Omental fat pad (tissue), 4 donors: ENCODE measurements around the gene CHST8. TPM values are rescaled to one million over a fixed set of nuclear protein-coding genes. Genes with fewer than 3 reads are reported as not detected.

Source experiments
- ATAC-seq: fragments of 150-250 bp; one replicate; pipeline ENCODE4 v1.9.1; 2016; ENCODE audit warnings: mild to moderate bottlenecking, moderate library complexity; ENCODE audit not compliant: low FRiP score
- DNase-seq: peaks from one replicate; pipeline ENCODE4 v3.0.0-alpha.2; 2019; ENCODE audit warnings: low spot score
- CTCF ChIP-seq, 3 donors: fragments of 450-650 bp; IDR thresholded peaks; one replicate each; pipeline ENCODE4 v1.5.1; 2016 to 2017; ENCODE audit warnings: antibody characterized with exemption in 3 of 3, mild to moderate bottlenecking in 3 of 3, moderate library complexity in 2 of 3
- total RNA-seq, 4 donors: library from RNA; depleted of rRNA; stranded (reverse); fragments of >200 nt; gene quantifications; one replicate each; pipeline ENCODE4 v1.1.0, GENCODE V29; 2016

CHST8 gene
- total RNA-seq, 4 donors from 2014 or later: 1.3 to 4.8 (median 1.4) TPM; not detected in 1

DNA sequence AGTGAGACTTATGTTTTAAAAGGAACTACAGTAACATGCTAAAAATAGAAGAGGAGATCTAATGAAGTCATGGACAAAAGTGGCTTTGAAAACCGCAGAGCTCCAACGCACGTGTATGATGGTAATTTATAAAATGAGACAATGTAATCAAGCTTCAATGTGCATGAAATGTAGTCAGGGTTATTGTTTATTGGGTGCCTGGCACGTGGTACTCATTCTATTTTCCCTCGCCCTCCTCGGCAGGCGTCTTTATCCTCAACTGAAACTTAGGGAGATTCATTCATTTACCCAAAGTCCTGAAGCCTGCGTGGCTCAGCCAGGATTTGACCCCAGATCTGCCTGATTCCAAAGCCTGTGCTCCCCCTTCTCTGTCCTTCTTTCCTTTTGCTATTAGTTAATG, 79.8 kb downstream of the CHST8 start:
- TF ChIP-seq CTCF (IDR thresholded peaks at IDR 0.05): no peak
- no peak for ATAC-seq
- DNase-seq: no peak

DNA sequence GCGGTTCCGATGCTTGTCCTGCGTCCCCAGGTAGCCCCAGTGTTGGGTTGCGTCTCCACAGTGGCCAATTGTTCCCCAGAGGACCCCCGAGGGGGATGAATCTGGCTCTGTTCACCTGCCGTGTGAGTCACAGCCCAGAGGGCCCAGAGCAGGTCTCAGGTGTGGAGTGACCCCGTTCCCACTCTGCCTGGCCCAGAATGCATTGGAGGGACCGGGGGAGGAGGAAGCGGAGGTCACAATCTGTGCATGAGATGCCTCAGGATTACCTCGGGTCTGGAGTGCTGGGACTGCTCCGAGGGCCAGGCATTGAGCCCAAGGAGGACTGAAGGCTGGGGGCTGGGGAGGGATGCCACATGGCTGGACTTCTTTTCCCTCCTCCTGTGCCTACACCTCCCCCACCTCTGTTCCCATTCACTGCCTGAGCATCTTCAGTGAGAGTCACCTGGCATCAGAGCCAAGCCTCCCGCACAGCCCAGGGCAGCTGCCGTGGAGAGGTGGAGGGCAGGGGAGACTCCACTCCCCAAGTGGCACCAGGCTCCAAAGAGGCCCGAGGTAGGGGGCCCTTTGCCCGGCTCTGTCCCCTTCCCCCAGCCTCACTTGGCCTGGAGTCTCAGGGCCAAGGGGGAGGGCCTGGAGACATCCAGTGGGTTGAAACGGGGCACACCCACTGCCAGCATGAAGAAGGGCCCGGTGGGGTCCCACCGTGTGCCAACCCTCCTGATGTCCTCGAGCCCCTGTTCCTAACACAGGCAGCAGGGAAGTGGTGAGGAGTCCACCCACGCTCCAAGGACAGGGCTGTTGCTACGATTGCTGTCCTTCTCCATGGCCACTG, 81.1 kb downstream of the CHST8 start:
- TF ChIP-seq CTCF (IDR thresholded peaks at IDR 0.05): no peak
- no peak for ATAC-seq
- no peak for DNase-seq

DNA sequence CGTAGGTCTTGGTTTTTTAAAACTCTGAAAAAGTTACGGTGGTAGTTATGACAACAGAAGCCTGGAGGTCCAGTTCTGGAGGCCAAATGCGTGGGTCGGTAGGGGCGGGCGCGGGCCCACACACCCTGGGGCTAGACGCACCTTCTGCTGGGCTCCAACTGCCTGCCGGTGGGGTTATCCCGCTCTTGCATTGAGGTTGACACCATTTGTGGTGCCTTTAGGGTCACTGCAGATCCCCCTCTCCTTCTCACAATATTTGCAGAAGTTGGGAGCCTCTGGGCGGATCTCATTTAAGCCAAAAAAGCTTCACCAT, 81.6 kb downstream of the CHST8 start:
- DNase-seq (no peak), ATAC-seq (no peak)
- TF ChIP-seq CTCF (IDR thresholded peaks at IDR 0.05): no peak

DNA sequence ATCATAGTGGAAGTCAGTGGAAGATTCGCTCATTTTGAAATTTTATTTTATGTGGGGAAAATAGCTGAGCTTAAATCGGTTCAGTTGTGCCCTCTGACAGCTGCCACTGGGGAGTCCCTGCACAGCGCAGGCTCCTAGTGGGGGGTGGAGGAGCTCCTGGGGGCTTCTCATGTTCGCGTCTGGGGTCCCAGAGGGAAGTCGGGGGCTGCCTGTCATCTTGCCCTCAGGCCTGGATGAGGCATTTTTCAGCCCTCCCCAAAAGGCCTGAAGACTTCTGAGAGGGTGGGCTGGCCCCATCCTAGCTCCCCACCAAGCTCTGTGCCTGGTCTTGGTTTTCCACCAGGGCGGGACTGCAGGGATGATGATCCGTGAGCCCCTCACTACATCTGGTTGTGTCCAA, 82.1 kb downstream of the CHST8 start:
- DNase-seq: no peak
- no peak for TF ChIP-seq CTCF (IDR thresholded peaks at IDR 0.05)

DNA sequence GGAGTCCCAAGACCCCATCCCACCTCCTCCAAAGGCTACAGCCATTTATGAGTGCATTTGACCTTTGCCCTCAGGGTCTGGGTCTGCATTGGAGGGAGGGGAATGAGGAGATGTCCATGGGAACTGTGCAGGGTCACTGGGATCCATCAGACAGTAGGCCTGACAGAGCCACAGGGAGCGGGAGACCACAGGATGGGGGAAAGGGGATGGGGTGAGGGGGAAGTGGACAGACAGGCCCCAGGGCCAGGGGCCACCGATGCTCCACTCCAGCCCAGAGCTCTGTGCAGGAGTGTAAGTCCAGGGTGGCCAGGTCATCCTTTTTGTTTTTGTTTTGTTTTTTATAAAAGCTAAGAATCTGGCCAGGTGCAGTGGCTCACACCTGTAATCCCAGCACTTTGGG, 82.5 kb downstream of the CHST8 start:
- ATAC-seq: no peak
- no peak for TF ChIP-seq CTCF (IDR thresholded peaks at IDR 0.05)
- DNase-seq: no peak

More for the DNA sequence above, 82.1 kb downstream of the CHST8 start:
- no peak for ATAC-seq

GRCh38 chr19:33705090-33705847, 83.5 kb downstream of the CHST8 start:
- no peak for ATAC-seq
- no peak for DNase-seq
- TF ChIP-seq CTCF (IDR thresholded peaks at IDR 0.05): no peak

DNA sequence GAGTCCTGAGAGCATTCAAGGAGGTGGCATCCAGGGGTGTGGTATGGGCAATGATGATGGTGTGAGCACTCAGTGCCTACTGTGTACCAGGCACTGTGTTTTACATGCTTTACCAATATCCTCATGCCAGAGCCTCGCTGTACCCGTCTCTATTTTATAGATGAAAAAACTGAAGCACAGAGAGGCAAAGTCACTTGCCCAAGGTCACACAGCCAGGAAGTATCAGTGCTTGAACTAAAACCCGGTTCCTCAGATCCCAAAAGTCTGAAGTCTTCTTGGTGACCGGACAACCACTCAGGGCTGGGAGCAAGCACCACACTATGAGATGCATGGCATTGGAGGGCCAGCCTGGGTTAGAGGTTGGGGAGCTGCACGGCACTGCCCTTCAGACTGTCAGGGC, 84.1 kb downstream of the CHST8 start:
- ATAC-seq (no peak), DNase-seq (no peak)
- TF ChIP-seq CTCF (IDR thresholded peaks at IDR 0.05): no peak
